Fibroblast of skin of right quadriceps (primary cell): ENCODE results near the gene CDON.

Experiments used
- DNase-seq: peaks from one replicate; pipeline ENCODE4 v3.0.0-alpha.2; 2013

Gene CDON

GRCh38 chr11:125942771-125943428 is 119.8 kb downstream of the CDON start:
- no peak for DNase-seq

- peak; percentile 23 for DNase-seq
Measured at GRCh38 chr11:125941619-125942611, 120.8 kb downstream of the CDON start.

- no peak for DNase-seq
Measured at GRCh38 chr11:125941267-125941618, 121.4 kb downstream of the CDON start.

GRCh38 chr11:125940145-125940544 is 122.5 kb downstream of the CDON start:
- DNase-seq: no peak

- no peak for DNase-seq
Measured at GRCh38 chr11:125939081-125939521, 123.6 kb downstream of the CDON start.

GRCh38 chr11:125938418-125938817 is 124.2 kb downstream of the CDON start:
- DNase-seq: no peak

GRCh38 chr11:125935618-125936199 is 127.0 kb downstream of the CDON start:
- peak; percentile 69 for DNase-seq

GRCh38 chr11:125935056-125935455 is 127.6 kb downstream of the CDON start:
- DNase-seq: no peak

- DNase-seq: no peak
Measured at GRCh38 chr11:125934473-125934872, 128.2 kb downstream of the CDON start.

- DNase-seq: no peak
Measured at GRCh38 chr11:125933030-125933813, 129.4 kb downstream of the CDON start.

- DNase-seq: no peak
Measured at GRCh38 chr11:125932301-125932700, 130.4 kb downstream of the CDON start.

GRCh38 chr11:125931668-125932067 is 131.0 kb downstream of the CDON start:
- no peak for DNase-seq

- no peak for DNase-seq
Measured at GRCh38 chr11:125931116-125931515, 131.6 kb downstream of the CDON start.

GRCh38 chr11:125930076-125930450 is 132.6 kb downstream of the CDON start:
- DNase-seq: no peak

- no peak for DNase-seq
Measured at GRCh38 chr11:125929445-125930075, 133.1 kb downstream of the CDON start.

GRCh38 chr11:125926682-125927081 is 136.0 kb downstream of the CDON start:
- DNase-seq: no peak

GRCh38 chr11:125925804-125926203 is 136.9 kb downstream of the CDON start:
- DNase-seq: no peak

- DNase-seq: no peak
Measured at GRCh38 chr11:125925247-125925740, 137.4 kb downstream of the CDON start.

GRCh38 chr11:125924384-125925007 is 138.2 kb downstream of the CDON start:
- no peak for DNase-seq

- no peak for DNase-seq
Measured at GRCh38 chr11:125923633-125924032, 139.0 kb downstream of the CDON start.

GRCh38 chr11:125923012-125923579 is 139.6 kb downstream of the CDON start:
- DNase-seq: peak; percentile 63
